HCT116 (cell line): Measurements from ENCODE around the gene MEF2D. TPM values are rescaled to one million over a fixed set of nuclear protein-coding genes. Genes with fewer than 3 reads are reported as not detected.

Experiments used
- ATAC-seq: fragments of 200-7000 bp; cut with Tn5 transposase; 2 replicates; pipeline ENCODE4 v1.9.1; 2020; ENCODE audit warnings: mild to moderate bottlenecking, moderate library complexity
- BruUV-seq: library from RNA; stranded (reverse); fragments of 400-500 nt; replicated peaks from 2 replicates; lab custom pipeline; 2021; lab: Mats Ljungman, UMichigan
- CTCF ChIA-PET: fragments of 300-600 bp; sonication (Branson Sonifier 250); formaldehyde crosslinking; loops from one replicate; lab custom pipeline; 2021; ENCODE audit warnings: antibody characterized with exemption; lab: Charles Lee
- POLR2A ChIA-PET: fragments of 300-600, 350-600 bp; sonication (Branson Sonifier 250); formaldehyde crosslinking; loops from one replicate; lab custom pipeline; 2021; ENCODE audit warnings: antibody characterized with exemption; lab: Charles Lee
- RAD21 ChIA-PET, 2 experiments: fragments of 300-600 bp; sonication (Branson Sonifier 250); formaldehyde crosslinking; loops; one replicate each; lab custom pipeline; 2023; ENCODE audit warnings: low total read pairs in 2 of 2; ENCODE audit not compliant: uncharacterized antibody in 2 of 2, unreplicated experiment in 2 of 2, low non-redundant PET in 1 of 2; lab: Charles Lee
- DNase-seq: peaks from one replicate; pipeline ENCODE4 v3.0.0-alpha.2; 2010; ENCODE audit warnings: low read depth, low spot score
- H2AFZ ChIP-seq: fragments of 200-600 bp; shearing (Covaris generic), sonication (generic); 2 replicates; pipeline ENCODE4 v1.6.1; 2017; ENCODE audit warnings: low read depth, mixed run types, mixed read lengths, antibody characterized with exemption, low read length; ENCODE audit not compliant: poor library complexity, severe bottlenecking
- H3K27ac ChIP-seq: 2 replicates; pipeline ENCODE4 v1.5.1; 2012; ENCODE audit warnings: low read depth, low read length
- H3K27me3 ChIP-seq: fragments of 200-600 bp; sonication (generic); 2 replicates; pipeline ENCODE4 v1.6.1; 2016; ENCODE audit warnings: mixed run types, low read length, mixed read lengths; ENCODE audit not compliant: insufficient read depth
- H3K36me3 ChIP-seq, 2 experiments: fragments of 200-500 bp in 1 of 2; fragments of 200-600 bp in 1 of 2; sonication (Bioruptor generic) in 1 of 2; sonication (generic) in 1 of 2; 2 replicates each; pipeline versions ENCODE4 v1.5.1 to v1.6.1; 2014 to 2016; ENCODE audit warnings: low read length in 2 of 2, inconsistent platforms in 1 of 2, mixed read lengths in 1 of 2, mixed run types in 1 of 2; ENCODE audit not compliant: insufficient read depth in 2 of 2, control insufficient read depth in 1 of 2
- H3K4me1 ChIP-seq, 2 experiments: fragments of 200-600 bp in 1 of 2; sonication (generic) in 1 of 2; 2 replicates each; pipeline versions ENCODE4 v1.5.1 to v1.6.1; 2012 to 2017; ENCODE audit warnings: low read length in 2 of 2, inconsistent platforms in 1 of 2, mild to moderate bottlenecking in 1 of 2, mixed read lengths in 1 of 2, mixed run types in 1 of 2, moderate library complexity in 1 of 2; ENCODE audit not compliant: insufficient read depth in 2 of 2, control insufficient read depth in 1 of 2
- H3K4me2 ChIP-seq: fragments of 200-600 bp; sonication (generic); 2 replicates; pipeline ENCODE4 v1.6.1; 2017; ENCODE audit warnings: mixed run types, low read length, mixed read lengths
- H3K4me3 ChIP-seq, 2 experiments: fragments of 200-600 bp in 1 of 2; sonication (generic) in 1 of 2; replicated peaks in 1 of 2; 2 replicates each; pipeline ENCODE4 v1.5.1; 2011 to 2016; ENCODE audit warnings: low read length in 2 of 2, control low read depth in 1 of 2, low read depth in 1 of 2, mild to moderate bottlenecking in 1 of 2, mixed read lengths in 1 of 2, mixed run types in 1 of 2
- H3K79me2 ChIP-seq: fragments of 200-600 bp; sonication (generic); 2 replicates; pipeline ENCODE4 v1.6.1; 2017; ENCODE audit warnings: mild to moderate bottlenecking, mixed run types, low read length, moderate library complexity, mixed read lengths; ENCODE audit not compliant: insufficient read depth
- H3K9ac ChIP-seq: fragments of 200-600 bp; sonication (generic); 2 replicates; pipeline ENCODE4 v1.6.1; 2016; ENCODE audit warnings: low read length, mixed read lengths
- H3K9me2 ChIP-seq: fragments of 200-600 bp; sonication (generic), shearing (Covaris generic); 2 replicates; pipeline ENCODE4 v1.6.1; 2017; ENCODE audit warnings: mixed run types, mild to moderate bottlenecking, moderate library complexity; ENCODE audit not compliant: insufficient read depth
- H3K9me3 ChIP-seq, 2 experiments: fragments of 200-500 bp in 1 of 2; fragments of 200-600 bp in 1 of 2; sonication (Bioruptor generic) in 1 of 2; sonication (generic) in 1 of 2; 2 replicates each; pipeline ENCODE4 v1.6.1; 2014 to 2017; ENCODE audit warnings: low read length in 2 of 2, mixed read lengths in 2 of 2, inconsistent platforms in 1 of 2, low read depth in 1 of 2, mild to moderate bottlenecking in 1 of 2, mixed run types in 1 of 2, moderate library complexity in 1 of 2; ENCODE audit not compliant: control insufficient read depth in 1 of 2, insufficient read depth in 1 of 2
- H4K20me1 ChIP-seq: fragments of 200-600 bp; sonication (generic), shearing (Covaris generic); 2 replicates; pipeline ENCODE4 v1.6.1; 2017; ENCODE audit warnings: mixed run types, mild to moderate bottlenecking, moderate library complexity; ENCODE audit not compliant: insufficient read depth
- FOSL1 ChIP-seq: IDR thresholded peaks from 2 replicates; pipeline ENCODE4 v1.6.1; 2012; ENCODE audit warnings: low read depth
- SRF ChIP-seq: IDR thresholded peaks from 2 replicates; pipeline ENCODE4 v1.6.1; 2012; ENCODE audit warnings: low read depth
- intact Hi-C: fragments of 100-400 bp; cut with micrococcal nuclease; formaldehyde crosslinking; loops from 2 replicates; pipeline ENCODE4 v1.10.0; 2022
- total RNA-seq: library from RNA; stranded (reverse); gene quantifications from one replicate; pipeline ENCODE4 v1.2.1, GENCODE V29; 2021; ENCODE audit not compliant: unreplicated experiment
- TF ChIP-seq, protein P1 (sequence below): IDR thresholded peaks from 2 replicates; pipeline ENCODE4 v1.6.1; 2012; ENCODE audit warnings: low read depth

The MEF2D gene
- total RNA-seq, 1 experiment from 2014 or later: 44.2 TPM

DNA sequence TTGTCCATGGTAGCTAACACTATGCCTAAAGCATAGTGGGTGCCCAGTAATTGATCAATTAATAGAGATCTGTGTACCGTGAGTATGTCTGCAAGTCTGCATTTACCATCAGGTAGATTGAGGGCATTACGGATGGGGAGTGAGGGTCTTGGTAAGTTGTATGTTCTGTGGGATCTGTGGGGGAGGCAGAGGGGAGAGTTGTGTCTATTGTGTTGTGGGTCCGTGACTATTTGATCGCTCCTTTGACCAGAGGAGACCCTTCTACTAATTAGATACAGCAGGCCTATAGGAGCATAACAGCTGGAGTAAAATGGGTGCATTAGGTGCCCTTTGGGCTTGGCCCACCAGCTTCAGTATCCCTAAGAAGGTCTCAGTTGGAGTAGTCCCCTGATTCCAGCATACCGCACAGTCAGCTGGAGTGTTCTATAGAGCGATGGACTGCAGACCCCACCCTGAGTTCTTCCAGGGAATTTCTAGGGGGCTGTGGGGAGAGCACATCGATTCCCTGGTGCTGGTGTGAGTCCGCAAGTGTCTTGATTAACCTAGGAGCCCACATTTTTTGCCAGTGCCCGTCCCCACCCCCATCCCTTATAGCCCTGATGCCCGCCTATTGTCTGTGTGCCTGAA is 75.7 kb downstream of the MEF2D start:
- H3K9me3 ChIP-seq: no peaks in the 10 kb centered on the region
- CTCF ChIA-PET: no interaction called here
- no TSS peak for BruUV-seq
- TF ChIP-seq SRF: no peak
- TF ChIP-seq, protein P1, sequence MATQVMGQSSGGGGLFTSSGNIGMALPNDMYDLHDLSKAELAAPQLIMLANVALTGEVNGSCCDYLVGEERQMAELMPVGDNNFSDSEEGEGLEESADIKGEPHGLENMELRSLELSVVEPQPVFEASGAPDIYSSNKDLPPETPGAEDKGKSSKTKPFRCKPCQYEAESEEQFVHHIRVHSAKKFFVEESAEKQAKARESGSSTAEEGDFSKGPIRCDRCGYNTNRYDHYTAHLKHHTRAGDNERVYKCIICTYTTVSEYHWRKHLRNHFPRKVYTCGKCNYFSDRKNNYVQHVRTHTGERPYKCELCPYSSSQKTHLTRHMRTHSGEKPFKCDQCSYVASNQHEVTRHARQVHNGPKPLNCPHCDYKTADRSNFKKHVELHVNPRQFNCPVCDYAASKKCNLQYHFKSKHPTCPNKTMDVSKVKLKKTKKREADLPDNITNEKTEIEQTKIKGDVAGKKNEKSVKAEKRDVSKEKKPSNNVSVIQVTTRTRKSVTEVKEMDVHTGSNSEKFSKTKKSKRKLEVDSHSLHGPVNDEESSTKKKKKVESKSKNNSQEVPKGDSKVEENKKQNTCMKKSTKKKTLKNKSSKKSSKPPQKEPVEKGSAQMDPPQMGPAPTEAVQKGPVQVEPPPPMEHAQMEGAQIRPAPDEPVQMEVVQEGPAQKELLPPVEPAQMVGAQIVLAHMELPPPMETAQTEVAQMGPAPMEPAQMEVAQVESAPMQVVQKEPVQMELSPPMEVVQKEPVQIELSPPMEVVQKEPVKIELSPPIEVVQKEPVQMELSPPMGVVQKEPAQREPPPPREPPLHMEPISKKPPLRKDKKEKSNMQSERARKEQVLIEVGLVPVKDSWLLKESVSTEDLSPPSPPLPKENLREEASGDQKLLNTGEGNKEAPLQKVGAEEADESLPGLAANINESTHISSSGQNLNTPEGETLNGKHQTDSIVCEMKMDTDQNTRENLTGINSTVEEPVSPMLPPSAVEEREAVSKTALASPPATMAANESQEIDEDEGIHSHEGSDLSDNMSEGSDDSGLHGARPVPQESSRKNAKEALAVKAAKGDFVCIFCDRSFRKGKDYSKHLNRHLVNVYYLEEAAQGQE: no peak
- no peak for TF ChIP-seq FOSL1
- TF ChIP-seq, all 23 proteins: peak for 0
- Histone ChIP-seq H2AFZ (no peak overlapping the region), H3K79me2 (peaks cover 14% of the 10 kb centered on the region), H4K20me1 (no peaks in the 10 kb centered on the region), H3K27me3 (peaks cover 6% of the 10 kb centered on the region; the same call in 1 of the 2 replicates), H3K27ac (no peak overlapping the region), H3K9me2 (no peaks in the 10 kb centered on the region), H3K9ac (no peak overlapping the region), H3K4me2 (no peak overlapping the region), H3K4me1 (peaks cover 10 to 26% of the 10 kb centered on the region in 2 experiments; a peak in 3 of 4 replicates), H3K36me3 (no peaks in the 10 kb centered on the region), H3K4me3 (no peak overlapping the region)
- RAD21 ChIA-PET: no interaction called here
- intact Hi-C loops: no loop called here
- ATAC-seq: no peak
- no peak for DNase-seq
- POLR2A ChIA-PET: no interaction called here
